Measurements from ENCODE around the gene FLNA. TPM values are rescaled to one million over a fixed set of nuclear protein-coding genes. Genes with fewer than 3 reads are reported as not detected.
"Not testable (repeated sequence)": the region's sequence is repeated elsewhere in the genome, so short reads cannot be mapped to it uniquely, and the experiment has no call there.

FLNA gene, protein sequence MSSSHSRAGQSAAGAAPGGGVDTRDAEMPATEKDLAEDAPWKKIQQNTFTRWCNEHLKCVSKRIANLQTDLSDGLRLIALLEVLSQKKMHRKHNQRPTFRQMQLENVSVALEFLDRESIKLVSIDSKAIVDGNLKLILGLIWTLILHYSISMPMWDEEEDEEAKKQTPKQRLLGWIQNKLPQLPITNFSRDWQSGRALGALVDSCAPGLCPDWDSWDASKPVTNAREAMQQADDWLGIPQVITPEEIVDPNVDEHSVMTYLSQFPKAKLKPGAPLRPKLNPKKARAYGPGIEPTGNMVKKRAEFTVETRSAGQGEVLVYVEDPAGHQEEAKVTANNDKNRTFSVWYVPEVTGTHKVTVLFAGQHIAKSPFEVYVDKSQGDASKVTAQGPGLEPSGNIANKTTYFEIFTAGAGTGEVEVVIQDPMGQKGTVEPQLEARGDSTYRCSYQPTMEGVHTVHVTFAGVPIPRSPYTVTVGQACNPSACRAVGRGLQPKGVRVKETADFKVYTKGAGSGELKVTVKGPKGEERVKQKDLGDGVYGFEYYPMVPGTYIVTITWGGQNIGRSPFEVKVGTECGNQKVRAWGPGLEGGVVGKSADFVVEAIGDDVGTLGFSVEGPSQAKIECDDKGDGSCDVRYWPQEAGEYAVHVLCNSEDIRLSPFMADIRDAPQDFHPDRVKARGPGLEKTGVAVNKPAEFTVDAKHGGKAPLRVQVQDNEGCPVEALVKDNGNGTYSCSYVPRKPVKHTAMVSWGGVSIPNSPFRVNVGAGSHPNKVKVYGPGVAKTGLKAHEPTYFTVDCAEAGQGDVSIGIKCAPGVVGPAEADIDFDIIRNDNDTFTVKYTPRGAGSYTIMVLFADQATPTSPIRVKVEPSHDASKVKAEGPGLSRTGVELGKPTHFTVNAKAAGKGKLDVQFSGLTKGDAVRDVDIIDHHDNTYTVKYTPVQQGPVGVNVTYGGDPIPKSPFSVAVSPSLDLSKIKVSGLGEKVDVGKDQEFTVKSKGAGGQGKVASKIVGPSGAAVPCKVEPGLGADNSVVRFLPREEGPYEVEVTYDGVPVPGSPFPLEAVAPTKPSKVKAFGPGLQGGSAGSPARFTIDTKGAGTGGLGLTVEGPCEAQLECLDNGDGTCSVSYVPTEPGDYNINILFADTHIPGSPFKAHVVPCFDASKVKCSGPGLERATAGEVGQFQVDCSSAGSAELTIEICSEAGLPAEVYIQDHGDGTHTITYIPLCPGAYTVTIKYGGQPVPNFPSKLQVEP (N-terminal part only)
- 100 to 1,000 TPM; 393 to 423 (median 399) TPM for polyA plus RNA-seq (ENCODE audit: insufficient read length in 3 of 3)

DNA sequence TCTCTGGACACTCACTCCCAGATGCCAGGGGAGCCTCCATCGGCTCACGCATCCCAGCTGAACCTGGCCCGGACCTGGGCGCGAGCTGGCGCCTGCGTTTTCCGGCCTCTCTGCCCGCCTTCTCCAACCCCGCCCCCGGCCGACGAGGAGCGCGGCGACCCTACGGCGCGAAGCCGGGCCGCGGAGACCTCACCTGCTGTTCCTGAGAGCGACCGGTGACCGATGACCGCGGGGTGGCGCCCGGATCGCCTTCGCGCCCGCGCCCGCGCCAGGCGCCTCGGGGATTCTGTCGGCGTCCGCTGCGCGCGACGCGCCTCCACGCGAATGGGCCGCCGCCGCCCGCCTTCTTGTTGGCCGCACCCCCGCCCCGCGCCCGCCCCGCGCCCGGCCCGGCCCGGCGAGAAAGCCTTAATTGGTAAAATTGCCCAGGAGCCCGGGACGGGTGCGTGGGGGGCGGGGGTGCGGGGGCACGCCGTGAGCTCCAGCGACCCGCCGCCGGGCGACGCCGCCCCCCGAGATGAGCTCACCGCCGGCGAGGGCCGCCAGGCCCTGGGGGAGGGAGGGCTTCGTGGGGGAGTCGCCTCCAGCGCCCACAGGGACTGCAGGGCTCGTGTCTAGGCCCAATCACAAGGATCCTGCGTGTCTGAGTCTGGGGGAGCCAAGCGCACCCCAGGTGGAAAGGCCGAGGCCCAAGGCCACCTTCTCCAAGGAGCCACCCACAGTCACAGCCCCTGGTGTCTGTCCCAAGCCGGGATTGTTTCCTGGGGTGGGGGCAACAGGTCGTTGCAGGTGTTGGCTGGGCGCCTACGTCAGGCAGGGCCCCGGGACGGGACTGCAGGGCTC lies at the start of gene FLNA:
TSS of gene FLNA (minus strand) at position 322 of the 843 bp plus-strand sequence. CDS start 3,389 bp downstream, outside the sequence.
- DNase-seq (ENCODE audit: low read depth in 3 of 3, low spot score in 2 of 3), result no peak

DNA sequence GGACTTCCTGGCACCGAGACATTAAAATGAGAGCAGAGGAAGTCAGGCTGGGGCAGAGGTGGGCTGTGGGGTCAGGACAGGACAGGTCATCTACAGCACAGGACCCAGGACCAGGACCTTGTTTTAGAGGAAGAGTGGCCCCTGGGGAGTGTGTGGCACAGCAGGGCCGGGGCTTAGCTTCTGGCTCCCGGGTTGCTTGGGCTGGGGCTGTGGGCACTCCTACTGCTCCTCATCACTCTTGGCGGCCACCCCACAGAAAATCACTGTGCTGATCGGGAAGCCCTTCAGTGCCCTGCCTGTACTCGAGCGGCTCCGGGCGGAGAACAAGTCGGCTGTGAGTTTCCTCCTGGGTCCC lies 45.9 kb upstream of the FLNA start:
- DNase-seq (ENCODE audit: low read depth in 3 of 3, low spot score in 2 of 3), result no peak

DNA sequence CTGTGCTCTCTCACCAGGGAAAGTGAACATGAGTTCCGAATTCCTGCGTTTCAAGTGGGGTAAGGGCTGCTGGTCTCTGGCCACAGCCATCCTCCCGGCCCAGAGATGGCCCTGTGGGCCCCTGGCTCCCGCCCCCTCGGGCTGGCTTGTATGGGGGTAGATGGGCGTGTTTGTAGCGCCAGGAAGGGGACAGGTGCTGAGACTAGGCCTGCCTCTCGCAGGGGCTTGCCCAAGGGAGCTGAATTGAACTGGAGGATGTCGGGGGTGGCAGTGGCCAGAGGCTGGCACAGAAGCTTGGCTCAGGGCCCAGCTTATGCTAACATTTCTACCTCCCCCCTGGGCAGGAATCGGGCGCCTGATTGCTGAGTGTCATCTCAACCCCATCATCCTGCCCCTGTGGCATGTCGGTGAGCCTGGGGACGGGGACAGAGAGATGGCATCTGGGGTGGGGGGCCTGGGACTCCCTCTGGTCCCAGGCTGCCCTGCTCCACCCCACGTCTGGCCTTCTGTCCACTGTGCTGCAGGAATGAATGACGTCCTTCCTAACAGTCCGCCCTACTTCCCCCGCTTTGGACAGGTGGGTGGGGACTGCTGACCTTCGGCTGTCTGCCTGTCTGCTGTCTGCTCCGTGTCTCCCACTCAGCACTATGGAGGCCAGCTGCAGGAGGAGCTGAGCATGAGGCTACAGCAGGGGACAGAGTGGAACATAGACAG lies 45.4 kb upstream of the FLNA start:
- DNase-seq (ENCODE audit: low read depth in 3 of 3, low spot score in 2 of 3), result no peak

DNA sequence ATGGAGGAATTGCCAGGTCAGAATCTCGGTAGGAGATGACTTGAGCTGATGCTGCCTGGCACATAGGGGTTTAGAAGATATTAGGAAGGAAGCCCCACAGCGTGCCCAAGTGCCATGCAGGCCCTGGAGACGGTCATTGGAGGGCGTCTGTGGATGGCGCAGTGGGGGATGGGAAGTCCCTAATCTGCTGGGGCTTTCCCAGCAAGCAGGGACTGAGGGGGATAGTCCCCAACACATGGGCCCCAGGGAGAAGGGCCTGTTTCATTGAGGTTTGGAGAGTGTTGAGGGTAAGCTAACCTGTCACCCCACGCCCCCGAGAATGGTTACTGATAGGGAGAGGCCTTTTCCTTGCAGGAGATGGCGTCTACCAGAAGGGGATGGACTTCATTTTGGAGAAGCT lies 44.8 kb upstream of the FLNA start:
- DNase-seq (ENCODE audit: low read depth in 3 of 3, low spot score in 2 of 3), result no peak

DNA sequence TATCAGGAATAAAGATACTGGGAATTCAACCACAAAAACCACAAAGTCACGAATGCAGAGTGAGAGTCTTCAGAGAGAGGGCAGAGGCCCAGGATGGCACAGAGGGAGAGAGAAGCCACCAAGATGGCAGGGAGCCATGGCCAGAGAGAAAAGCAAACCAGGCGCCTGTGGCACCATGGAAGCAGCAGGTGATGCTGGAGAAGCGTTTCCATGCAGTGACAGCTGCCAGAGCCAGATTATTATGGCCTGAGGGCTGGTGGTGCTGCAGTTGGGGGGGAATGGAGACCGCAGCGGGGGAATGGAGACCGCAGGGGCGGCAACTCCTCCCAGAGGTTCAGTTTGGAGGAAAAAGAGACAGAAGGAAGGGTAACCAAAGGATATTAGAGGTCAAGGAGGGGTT lies 42.7 kb upstream of the FLNA start:
- DNase-seq (ENCODE audit: low read depth in 3 of 3, low spot score in 2 of 3), result no peak

DNA sequence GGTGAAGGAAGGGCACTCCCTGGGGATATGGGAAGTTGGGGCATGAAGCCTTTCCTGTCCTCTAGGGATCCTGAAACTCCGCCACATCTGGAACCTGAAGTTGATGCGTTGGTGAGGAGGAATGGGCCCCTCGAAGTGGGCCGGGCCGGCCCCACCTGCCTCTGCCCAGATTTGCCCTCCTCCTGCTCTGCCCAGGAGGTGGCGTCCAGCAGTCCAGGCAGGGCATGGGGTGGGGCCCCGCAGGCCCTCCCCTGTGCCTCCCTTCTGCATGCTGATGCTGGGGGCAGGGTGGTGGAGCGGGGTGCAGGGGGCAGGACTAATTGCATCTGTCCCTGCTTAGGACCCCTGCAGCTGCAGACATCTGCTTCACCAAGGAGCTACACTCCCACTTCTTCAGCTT lies 38.7 kb upstream of the FLNA start:
- no peak for DNase-seq (ENCODE audit: low read depth in 3 of 3, low spot score in 2 of 3)

DNA sequence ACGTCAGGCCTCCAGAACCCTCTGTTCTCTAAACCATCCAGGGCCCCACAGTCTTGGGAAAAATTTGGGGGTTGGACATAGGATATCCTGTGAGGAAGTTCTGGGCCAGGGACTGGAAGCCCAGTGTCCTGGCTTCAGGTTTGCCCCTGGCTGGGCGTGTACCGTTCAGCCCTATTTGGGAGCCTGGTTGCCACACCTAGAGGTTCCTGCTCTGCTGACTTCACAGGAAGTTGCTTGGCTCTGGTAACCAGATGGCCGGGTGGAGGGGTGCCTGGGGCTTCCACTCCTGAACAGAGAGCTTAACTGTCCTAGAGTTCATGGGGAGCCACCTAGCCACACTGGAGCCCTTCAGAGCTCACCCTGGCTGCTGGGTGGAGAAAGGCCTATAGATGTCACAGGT lies 38.0 kb upstream of the FLNA start:
- no peak for DNase-seq (ENCODE audit: low read depth in 3 of 3, low spot score in 2 of 3)

DNA sequence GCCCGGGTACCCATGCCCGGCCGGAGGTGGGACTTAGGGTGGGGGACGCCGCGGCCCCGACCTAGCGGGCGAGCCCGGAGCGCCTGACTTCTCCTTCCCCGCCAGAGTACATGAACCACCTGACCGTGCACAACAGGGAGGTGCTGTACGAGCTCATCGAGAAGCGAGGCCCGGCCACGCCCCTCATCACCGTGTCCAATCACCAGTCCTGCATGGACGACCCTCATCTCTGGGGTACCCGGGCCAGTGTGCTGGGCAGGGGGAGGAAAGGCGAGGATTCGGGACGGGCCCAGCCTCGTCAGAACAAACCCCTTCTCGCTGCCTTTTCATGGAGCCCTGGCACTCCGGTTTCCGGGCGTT lies 37.5 kb upstream of the FLNA start:
- no peak for DNase-seq (ENCODE audit: low read depth in 3 of 3, low spot score in 2 of 3)

DNA sequence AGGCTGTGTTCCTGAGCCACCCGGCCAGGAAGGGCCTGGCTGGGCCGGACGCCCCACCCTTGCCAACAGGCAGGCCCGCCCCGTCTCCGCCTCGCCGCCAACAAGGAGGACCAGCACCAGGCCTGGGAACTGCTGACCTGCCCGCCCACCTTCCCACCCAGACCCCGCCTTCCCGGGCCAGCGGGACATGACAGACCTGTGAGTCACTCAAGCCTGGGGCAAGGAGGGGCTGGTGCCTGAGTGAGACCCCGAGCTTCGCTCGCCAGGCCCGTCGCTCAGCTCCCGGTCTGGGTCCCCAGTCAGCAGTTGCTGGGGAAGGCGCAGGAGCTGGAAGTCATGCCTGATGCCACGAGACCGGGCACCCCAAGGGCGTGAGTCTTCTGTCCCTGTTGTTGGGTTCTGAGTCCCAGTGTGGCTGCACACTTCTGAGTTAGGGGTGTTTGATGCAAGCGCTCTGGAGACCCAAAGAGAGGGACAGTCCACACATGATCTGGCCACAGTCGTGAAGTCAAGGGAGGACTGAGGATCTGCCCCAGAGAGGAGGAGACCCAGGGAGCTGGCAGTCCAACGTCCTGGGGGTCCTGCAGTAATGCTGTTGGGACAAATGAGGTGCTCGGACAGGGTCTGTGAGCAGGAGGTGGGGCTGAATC lies 34.9 kb upstream of the FLNA start, which contains the start of gene DNASE1L1:
TSS of gene DNASE1L1 (minus strand) at position 33 of the 650 bp plus-strand sequence. CDS start 3,686 bp downstream, outside the sequence.
- no peak for DNase-seq (ENCODE audit: low read depth in 3 of 3, low spot score in 2 of 3)

DNA sequence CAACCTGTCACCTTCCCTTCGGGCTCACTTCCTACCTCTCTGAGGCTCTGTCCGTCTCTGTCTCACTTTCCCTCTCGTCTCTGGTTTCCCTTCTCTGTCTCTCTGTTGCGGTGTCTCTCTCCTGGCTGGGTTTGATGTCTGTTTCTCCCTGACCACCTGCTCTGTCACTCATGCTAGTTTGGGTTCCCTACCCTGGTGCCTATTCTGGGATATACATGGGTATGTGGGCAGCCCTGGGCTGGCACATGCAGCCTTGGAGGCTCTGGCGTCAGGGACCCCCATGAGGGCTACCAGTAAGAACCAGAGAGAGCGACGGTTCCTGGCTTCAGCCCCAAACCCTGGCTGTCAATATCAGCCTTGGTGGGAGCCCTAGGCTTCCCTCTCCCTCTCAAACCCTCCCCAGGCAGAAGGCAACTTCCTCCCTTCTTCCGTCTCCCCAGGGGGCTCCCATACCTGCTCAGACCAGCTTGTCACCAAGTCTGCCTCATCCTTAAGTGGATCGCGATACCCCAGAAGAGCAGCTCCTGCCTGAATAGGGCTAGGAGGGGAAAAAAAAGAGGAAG lies 34.3 kb upstream of the FLNA start:
- no peak for DNase-seq (ENCODE audit: low read depth in 3 of 3, low spot score in 2 of 3)

DNA sequence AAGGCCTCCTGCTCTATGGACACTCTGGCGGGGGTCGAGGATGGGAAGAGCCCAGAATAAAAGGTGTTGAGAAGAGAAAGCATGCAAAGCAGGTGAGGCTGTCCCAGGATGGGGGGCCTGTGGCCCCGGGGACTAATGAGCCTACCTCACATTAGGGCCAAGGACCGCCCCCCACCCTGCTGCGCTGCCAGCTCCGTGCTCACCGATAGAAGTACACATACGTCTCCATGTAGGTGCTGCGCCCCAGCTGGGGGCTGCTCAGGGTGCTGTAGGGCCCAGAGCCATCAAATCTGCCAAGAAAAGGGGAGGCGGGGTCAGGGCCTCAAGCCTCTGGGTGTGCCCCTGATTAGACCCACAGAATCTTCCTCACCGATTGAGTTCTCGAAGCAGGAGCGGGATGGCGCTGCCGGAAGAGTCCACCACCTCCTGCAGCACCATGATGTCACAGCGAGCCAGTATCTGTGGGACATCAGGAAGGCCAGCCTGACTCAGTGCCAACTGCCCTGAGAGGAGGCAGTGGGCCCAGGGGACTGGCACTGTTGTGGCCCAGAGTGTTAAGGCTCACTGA lies 30.3 kb upstream of the FLNA start:
- DNase-seq (ENCODE audit: low read depth in 3 of 3, low spot score in 2 of 3), result no peak

DNA sequence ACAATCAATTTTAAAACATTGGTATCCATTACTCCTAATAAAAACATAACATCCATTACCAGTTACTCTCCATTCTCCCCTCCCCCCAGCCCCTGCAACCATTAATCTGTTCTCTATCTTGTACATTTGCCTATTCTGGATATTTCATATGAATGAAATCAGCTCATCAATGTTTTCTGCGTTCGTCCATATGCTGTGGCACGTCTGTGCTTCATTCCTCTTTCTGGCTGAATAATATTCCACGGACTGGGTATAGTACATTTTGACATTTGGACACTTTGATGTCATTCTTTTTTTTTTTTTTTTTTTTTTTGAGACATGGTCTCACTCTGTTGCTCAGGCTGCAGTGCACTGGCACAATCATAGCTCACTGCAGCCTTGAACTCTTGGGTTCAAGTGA lies 29.4 kb upstream of the FLNA start:
- no peak for DNase-seq (ENCODE audit: low read depth in 3 of 3, low spot score in 2 of 3)

DNA sequence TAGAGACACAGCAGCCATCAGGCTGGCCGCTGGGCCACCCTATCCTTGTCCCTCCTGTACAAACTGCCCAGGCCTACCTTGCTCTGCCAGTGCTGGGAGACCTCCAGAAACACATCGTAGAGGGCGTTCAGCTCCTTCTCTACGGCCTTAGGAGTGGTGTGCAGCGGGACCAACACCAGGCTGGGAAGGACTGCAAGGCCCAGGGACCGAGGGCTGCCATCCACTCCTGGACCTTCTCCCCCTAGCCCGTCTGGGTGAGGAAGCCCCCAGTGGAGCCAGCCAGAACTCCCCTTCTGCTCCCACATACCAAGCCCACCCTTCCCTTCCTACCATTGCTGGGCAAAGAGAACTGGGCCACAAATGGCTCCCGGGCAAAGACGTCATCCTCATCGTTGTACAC lies 28.8 kb upstream of the FLNA start:
- DNase-seq (ENCODE audit: low read depth in 3 of 3, low spot score in 2 of 3), result no peak

DNA sequence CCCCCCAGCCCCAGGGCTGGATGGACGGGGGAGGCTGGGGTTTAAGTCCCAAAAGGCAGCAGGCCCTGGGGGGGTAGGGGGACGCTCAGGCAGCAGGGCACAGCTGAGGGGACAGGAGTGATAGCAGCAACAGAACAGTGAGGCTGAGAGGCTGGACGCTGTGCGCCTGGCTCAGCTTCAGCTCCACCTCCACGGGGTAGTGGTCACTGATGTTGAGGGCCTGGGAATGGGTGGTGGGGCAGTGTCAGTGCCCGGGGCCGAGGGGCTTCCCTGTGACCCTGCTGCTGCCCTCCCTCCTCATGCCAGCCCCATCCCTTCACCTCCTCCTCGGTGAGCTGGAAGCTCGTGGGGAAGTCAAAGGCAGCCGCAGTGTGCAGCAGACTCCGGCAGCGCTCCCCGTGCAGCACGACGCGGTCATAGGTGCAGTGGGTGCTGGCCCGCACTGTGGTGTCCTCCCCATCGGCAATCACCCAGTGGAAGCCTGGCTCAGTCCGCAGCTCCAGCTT lies 28.2 kb upstream of the FLNA start:
- no peak for DNase-seq (ENCODE audit: low read depth in 3 of 3, low spot score in 2 of 3)

DNA sequence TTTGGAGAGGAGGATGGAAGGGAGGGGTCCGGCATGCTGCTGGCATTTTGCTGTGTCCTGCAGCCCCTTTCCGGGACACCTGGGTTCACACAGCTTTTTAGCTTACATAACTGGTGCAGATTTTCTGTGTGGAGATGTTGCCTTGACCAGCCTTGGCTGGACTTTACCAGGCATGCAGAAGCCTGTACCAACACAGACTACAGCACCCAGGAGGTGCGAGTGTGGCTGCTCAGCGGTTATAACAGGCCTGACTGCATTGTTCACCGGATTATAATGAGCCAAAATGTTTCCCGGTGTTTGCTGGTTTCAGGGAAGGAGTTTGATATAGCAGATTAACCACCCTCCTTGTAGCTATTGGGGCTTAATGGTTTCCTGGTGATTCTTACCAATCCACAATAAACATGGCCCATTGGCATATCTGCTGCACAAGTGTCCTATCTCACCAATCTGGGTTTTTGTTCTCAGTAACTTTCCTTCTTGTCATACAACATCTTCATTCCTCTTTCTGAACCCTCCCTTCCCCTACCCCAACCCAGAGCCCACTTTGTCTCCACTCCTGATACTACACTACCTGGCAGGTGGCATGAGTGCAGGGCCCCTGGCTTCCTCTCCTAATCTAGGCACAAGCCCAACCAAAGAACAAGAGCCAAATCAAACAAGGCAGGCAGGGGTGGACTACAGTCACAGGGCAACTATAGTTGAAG lies 27.6 kb upstream of the FLNA start:
- no peak for DNase-seq (ENCODE audit: low read depth in 3 of 3, low spot score in 2 of 3)

DNA sequence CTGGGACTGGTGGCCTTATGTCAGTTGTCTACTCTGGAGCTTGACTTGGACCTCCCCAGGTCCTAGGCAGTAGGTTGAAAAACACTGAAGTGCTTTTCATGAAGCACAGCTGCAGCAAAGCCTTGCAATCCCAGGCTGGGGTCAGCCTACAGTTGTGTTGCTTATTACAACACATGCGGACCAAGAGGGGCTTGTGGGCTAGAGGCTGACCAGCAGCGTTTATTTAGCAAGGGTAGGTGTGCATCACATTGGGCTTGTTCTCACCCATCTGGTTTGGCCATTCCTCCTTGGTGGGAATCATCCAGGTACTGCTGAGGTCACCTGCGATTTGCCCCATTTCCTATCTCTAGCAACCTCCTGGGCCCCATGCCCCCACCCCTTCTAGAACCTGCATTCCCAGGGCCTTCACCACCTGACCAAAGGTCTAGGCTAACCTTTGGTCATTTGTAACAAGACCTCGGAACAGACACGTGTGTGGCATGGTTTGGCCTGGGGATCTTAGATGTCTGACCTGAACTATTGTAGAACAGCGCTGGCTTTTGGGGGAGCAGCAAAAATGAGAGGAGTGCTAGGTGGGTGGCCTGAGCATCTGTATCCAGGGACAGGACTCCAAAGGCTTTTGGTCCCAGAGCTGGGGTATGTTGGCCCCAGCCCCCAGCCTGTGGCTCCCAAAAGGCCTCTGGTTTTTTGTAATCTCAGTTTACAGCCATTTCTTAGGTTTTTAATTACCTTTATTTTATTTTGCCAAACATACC lies 26.8 kb upstream of the FLNA start:
- no peak for DNase-seq (ENCODE audit: low read depth in 3 of 3, low spot score in 2 of 3)

DNA sequence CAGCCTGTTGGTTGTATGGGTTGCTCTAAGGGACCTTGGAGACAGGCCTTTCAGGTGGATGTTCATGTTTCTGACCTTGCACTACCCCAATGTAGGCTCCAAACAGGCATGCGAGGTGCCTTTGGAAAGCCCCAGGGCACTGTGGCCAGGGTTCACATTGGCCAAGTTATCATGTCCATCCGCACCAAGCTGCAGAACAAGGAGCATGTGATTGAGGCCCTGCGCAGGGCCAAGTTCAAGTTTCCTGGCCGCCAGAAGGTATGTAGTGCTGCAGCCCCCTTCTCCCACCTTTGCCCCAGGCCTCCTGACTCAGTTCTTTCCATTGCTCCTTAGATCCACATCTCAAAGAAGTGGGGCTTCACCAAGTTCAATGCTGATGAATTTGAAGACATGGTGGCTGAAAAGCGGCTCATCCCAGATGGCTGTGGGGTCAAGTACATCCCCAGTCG lies 26.0 kb upstream of the FLNA start:
- not testable (repeated sequence) for DNase-seq (ENCODE audit: low read depth in 3 of 3, low spot score in 2 of 3)

Data from right renal cortex interstitium (tissue), 3 donors.